H9 (cell line): Measurements from ENCODE around the gene LRRC14B. TPM values are rescaled to one million over a fixed set of nuclear protein-coding genes. Genes with fewer than 3 reads are reported as not detected.

Experiments
- DNase-seq: peaks from one replicate; pipeline ENCODE4 v3.0.0-alpha.2; 2017
- H2AFZ ChIP-seq: one replicate; pipeline ENCODE4 v1.6.1; 2013; ENCODE audit warnings: mild to moderate bottlenecking, low read length, control low read depth, moderate library complexity
- H2AK5ac ChIP-seq: 2 replicates; pipeline ENCODE4 v1.6.1; 2013; ENCODE audit warnings: low read length, control low read depth, mixed read lengths; ENCODE audit not compliant: insufficient read length
- H2BK120ac ChIP-seq: one replicate; pipeline ENCODE4 v1.6.1; 2013; ENCODE audit warnings: low read depth, mild to moderate bottlenecking, low read length, control low read depth, inconsistent platforms; ENCODE audit not compliant: poor library complexity, severe bottlenecking
- H2BK12ac ChIP-seq: 2 replicates; pipeline ENCODE4 v1.6.1; 2013; ENCODE audit warnings: low read length, control low read depth, mixed read lengths, low read depth; ENCODE audit not compliant: insufficient read length
- H2BK15ac ChIP-seq: 2 replicates; pipeline ENCODE4 v1.6.1; 2013; ENCODE audit warnings: low read depth, low read length, control low read depth
- H2BK20ac ChIP-seq: one replicate; pipeline ENCODE4 v1.6.1; 2013; ENCODE audit warnings: low read depth, mild to moderate bottlenecking, low read length, control low read depth, inconsistent platforms; ENCODE audit not compliant: poor library complexity, severe bottlenecking
- H2BK5ac ChIP-seq: 2 replicates; pipeline ENCODE4 v1.6.1; 2013; ENCODE audit warnings: low read length, control low read depth, mixed read lengths; ENCODE audit not compliant: insufficient read length
- H3K14ac ChIP-seq: 2 replicates; pipeline ENCODE4 v1.6.1; 2013; ENCODE audit warnings: low read length, control low read depth; ENCODE audit not compliant: insufficient read depth
- H3K18ac ChIP-seq: 2 replicates; pipeline ENCODE4 v1.6.1; 2013; ENCODE audit warnings: low read depth, mild to moderate bottlenecking, mixed read lengths, low read length, control low read depth; ENCODE audit not compliant: insufficient read length
- H3K23ac ChIP-seq: 2 replicates; pipeline ENCODE4 v1.6.1; 2013; ENCODE audit warnings: low read length, control low read depth, mixed read lengths, low read depth; ENCODE audit not compliant: insufficient read length
- H3K23me2 ChIP-seq: 2 replicates; pipeline ENCODE4 v1.6.1; 2013; ENCODE audit warnings: low read depth, mild to moderate bottlenecking, mixed read lengths, low read length, control low read depth; ENCODE audit not compliant: insufficient read length, poor library complexity, severe bottlenecking
- H3K27ac ChIP-seq: 2 replicates; pipeline ENCODE4 v1.5.1; 2013; ENCODE audit warnings: low read length, control low read depth, mixed read lengths, low read depth; ENCODE audit not compliant: insufficient read length
- H3K27me3 ChIP-seq: 2 replicates; pipeline ENCODE4 v1.6.1; 2013; ENCODE audit warnings: low read length, control low read depth, inconsistent platforms; ENCODE audit not compliant: insufficient read depth
- H3K4ac ChIP-seq: 2 replicates; pipeline ENCODE4 v1.6.1; 2013; ENCODE audit warnings: low read depth, mild to moderate bottlenecking, control low read depth, inconsistent platforms, low read length, moderate library complexity
- H3K4me1 ChIP-seq: 2 replicates; pipeline ENCODE4 v1.6.1; 2013; ENCODE audit warnings: low read length, control low read depth, inconsistent platforms; ENCODE audit not compliant: insufficient read depth
- H3K4me2 ChIP-seq: 2 replicates; pipeline ENCODE4 v1.6.1; 2013; ENCODE audit warnings: low read length, control low read depth, mixed read lengths; ENCODE audit not compliant: insufficient read length, insufficient read depth
- H3K56ac ChIP-seq: 2 replicates; pipeline ENCODE4 v1.6.1; 2013; ENCODE audit warnings: low read depth, mild to moderate bottlenecking, mixed read lengths, low read length, control low read depth; ENCODE audit not compliant: insufficient read length
- H3K79me1 ChIP-seq: 2 replicates; pipeline ENCODE4 v1.6.1; 2013; ENCODE audit warnings: low read depth, mild to moderate bottlenecking, moderate library complexity, low read length, control low read depth, inconsistent platforms; ENCODE audit not compliant: insufficient read depth, poor library complexity, severe bottlenecking
- H3K79me2 ChIP-seq: 2 replicates; pipeline ENCODE4 v1.6.1; 2013; ENCODE audit warnings: low read length, control low read depth, inconsistent platforms; ENCODE audit not compliant: insufficient read depth
- H3K9ac ChIP-seq: 2 replicates; pipeline ENCODE4 v1.6.1; 2013; ENCODE audit warnings: low read length, control low read depth, mixed read lengths; ENCODE audit not compliant: insufficient read length; ENCODE audit errors: extremely low read depth
- H3K9me3 ChIP-seq: one replicate; pipeline ENCODE4 v1.6.1; 2013; ENCODE audit warnings: low read depth, low read length, inconsistent platforms; ENCODE audit not compliant: control insufficient read depth
- H3T11ph ChIP-seq: one replicate; pipeline ENCODE4 v1.6.1; 2013; ENCODE audit warnings: mild to moderate bottlenecking, low read length, control low read depth, inconsistent platforms
- H4K20me1 ChIP-seq: one replicate; pipeline ENCODE4 v1.6.1; 2013; ENCODE audit not compliant: control insufficient read depth, insufficient read length, insufficient read depth
- H4K5ac ChIP-seq: 2 replicates; pipeline ENCODE4 v1.6.1; 2013; ENCODE audit warnings: low read depth, mild to moderate bottlenecking, mixed read lengths, low read length, control low read depth; ENCODE audit not compliant: insufficient read length
- H4K8ac ChIP-seq: replicated peaks from 2 replicates; pipeline ENCODE4 v1.6.1; 2013; ENCODE audit warnings: low read length, control low read depth, mixed read lengths, low read depth; ENCODE audit not compliant: insufficient read length
- H4K91ac ChIP-seq: 2 replicates; pipeline ENCODE4 v1.6.1; 2013; ENCODE audit warnings: low read depth, mild to moderate bottlenecking, moderate library complexity, mixed read lengths, low read length, control low read depth; ENCODE audit not compliant: insufficient read length
- H3K27ac Mint-ChIP-seq, 3 experiments: 2 replicates in 2 of 3; 3 replicates in 1 of 3; pipeline ENCODE4 v1.8.0; 2020 to 2021; ENCODE audit warnings: mixed read lengths in 3 of 3, mild to moderate bottlenecking in 1 of 3, moderate library complexity in 1 of 3
- H3K27me3 Mint-ChIP-seq: 2 replicates; pipeline ENCODE4 v1.8.0; 2021; ENCODE audit warnings: low read depth, mild to moderate bottlenecking, moderate library complexity, mixed read lengths
- H3K36me3 Mint-ChIP-seq, 3 experiments: 2 replicates in 2 of 3; 3 replicates in 1 of 3; pipeline ENCODE4 v1.8.0; 2020 to 2021; ENCODE audit warnings: low read depth in 3 of 3, mixed read lengths in 3 of 3; ENCODE audit not compliant: insufficient read depth in 1 of 3
- H3K4me1 Mint-ChIP-seq, 2 experiments: 2 replicates each; pipeline ENCODE4 v1.8.0; 2020; ENCODE audit warnings: mixed read lengths in 2 of 2
- H3K4me3 Mint-ChIP-seq, 2 experiments: 2 replicates in 1 of 2; 3 replicates in 1 of 2; pipeline ENCODE4 v1.8.0; 2020 to 2021; ENCODE audit warnings: mild to moderate bottlenecking in 2 of 2, mixed read lengths in 2 of 2, moderate library complexity in 1 of 2
- H3K9me3 Mint-ChIP-seq, 2 experiments: 2 replicates in 1 of 2; 3 replicates in 1 of 2; pipeline ENCODE4 v1.8.0; 2020; ENCODE audit warnings: mild to moderate bottlenecking in 2 of 2, mixed read lengths in 2 of 2, moderate library complexity in 1 of 2
- WGBS: extraction: QIAGEN DNeasy Blood & Tissue Kit; methylation state at CpG from one replicate; pipeline ENCODE4 v1.1.7; 2013; ENCODE audit warnings: missing lambda C conversion rate, low lambda C conversion rate, mixed read lengths; ENCODE audit not compliant: insufficient read length; ENCODE audit errors: extremely low coverage; 5-methylcytosine and 5-hydroxymethylcytosine counted together
- total RNA-seq: library from RNA; stranded (reverse); gene quantifications from 2 replicates; pipeline ENCODE4 v1.2.1, GENCODE V29; 2021
- TF ChIP-seq, protein P1 (sequence below): fragments of 200-600 bp; sonication (generic); conservative IDR thresholded peaks from 3 replicates; pipeline ENCODE4 v1.8.0; 2021; ENCODE audit warnings: antibody characterized with exemption, mild to moderate bottlenecking

Gene LRRC14B
- total RNA-seq, 1 experiment from 2014 or later: not detected

DNA sequence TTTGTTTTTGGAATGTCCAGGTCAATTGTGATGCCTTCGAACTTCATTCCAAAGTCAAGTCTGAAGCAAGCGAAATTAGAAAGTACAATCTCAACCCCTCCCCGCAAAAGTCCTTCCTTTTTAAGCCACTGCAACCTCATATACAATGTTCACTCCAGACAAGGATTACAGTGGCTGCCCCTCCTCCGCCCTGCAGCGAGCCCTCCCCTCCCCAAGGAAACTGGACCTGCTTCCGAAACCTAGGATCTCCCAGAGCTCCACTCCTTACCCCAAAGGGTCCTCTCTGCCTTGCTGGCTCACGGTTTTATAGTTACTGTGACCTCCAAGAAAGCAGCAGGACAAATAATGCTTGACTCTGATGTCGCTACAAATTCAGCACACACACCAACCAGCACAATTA is 10.4 kb downstream of the LRRC14B start:
- no peak overlapping the region for H3K4me2 ChIP-seq
- WGBS: no CpG with 5 or more reads among the region's 8 CpGs

More for the DNA sequence above, 10.4 kb downstream of the LRRC14B start:
- Histone ChIP-seq H4K5ac (no peak overlapping the region), H4K8ac (no peak overlapping the region), H3K14ac (no peak overlapping the region), H2BK5ac (no peak overlapping the region), H3K9me3 (no peaks in the 10 kb centered on the region), H3K4ac (no peak overlapping the region), H2BK20ac (no peak overlapping the region), H2AFZ (no peak overlapping the region), H3K27me3 (no peaks in the 10 kb centered on the region), H4K91ac (no peak overlapping the region), H3K27ac (no peak overlapping the region), H3K79me1 (no peaks in the 10 kb centered on the region), H3K56ac (no peak overlapping the region), H2BK15ac (no peak overlapping the region), H3K9ac (no peak overlapping the region), H3K79me2 (peaks cover 2% of the 10 kb centered on the region; the same call in 1 of the 2 replicates), H2BK120ac (no peak overlapping the region), H4K20me1 (no peaks in the 10 kb centered on the region), H2AK5ac (no peak overlapping the region), H3K18ac (no peak overlapping the region), H3K23ac (no peak overlapping the region), H3K23me2 (no peaks in the 10 kb centered on the region), H3T11ph (no peak overlapping the region), H2BK12ac (no peak overlapping the region), H3K4me1 (no peaks in the 10 kb centered on the region)
- TF ChIP-seq, protein P1, sequence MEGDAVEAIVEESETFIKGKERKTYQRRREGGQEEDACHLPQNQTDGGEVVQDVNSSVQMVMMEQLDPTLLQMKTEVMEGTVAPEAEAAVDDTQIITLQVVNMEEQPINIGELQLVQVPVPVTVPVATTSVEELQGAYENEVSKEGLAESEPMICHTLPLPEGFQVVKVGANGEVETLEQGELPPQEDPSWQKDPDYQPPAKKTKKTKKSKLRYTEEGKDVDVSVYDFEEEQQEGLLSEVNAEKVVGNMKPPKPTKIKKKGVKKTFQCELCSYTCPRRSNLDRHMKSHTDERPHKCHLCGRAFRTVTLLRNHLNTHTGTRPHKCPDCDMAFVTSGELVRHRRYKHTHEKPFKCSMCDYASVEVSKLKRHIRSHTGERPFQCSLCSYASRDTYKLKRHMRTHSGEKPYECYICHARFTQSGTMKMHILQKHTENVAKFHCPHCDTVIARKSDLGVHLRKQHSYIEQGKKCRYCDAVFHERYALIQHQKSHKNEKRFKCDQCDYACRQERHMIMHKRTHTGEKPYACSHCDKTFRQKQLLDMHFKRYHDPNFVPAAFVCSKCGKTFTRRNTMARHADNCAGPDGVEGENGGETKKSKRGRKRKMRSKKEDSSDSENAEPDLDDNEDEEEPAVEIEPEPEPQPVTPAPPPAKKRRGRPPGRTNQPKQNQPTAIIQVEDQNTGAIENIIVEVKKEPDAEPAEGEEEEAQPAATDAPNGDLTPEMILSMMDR: no peak
- H3K27ac Mint-ChIP-seq: no peak overlapping the region; a peak in 1 of 7 replicates
- no peak for DNase-seq
- H3K9me3 Mint-ChIP-seq: no peaks in the 10 kb centered on the region
- H3K4me1 Mint-ChIP-seq: peaks cover 11 to 21% of the 10 kb centered on the region in 2 experiments
- no peak overlapping the region for H3K4me3 Mint-ChIP-seq
- H3K36me3 Mint-ChIP-seq: peaks cover 4 to 28% (median 26%) of the 10 kb centered on the region in 3 experiments; a peak in 6 of 7 replicates
- H3K27me3 Mint-ChIP-seq: no peaks in the 10 kb centered on the region
